ENCODE data around the gene C1QB.

DNA sequence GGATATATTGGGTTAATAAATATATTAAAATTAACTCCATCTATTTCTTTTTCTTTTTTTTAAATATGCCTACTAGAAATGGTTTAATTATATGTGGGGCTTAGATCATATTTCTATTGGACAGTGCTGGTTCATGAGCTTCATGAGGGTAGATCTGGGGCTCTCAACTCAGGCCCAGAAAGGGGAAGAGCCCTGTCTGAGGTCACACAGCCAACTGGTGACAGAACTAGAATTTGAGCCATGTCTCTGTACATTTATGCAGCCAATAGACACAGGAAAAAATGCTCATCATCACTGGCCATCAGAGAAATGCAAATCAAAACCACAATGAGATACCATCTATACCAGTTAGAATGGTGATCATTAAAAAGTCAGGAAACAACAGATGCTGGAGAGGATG, 52.5 kb downstream of the C1QB start:
- TF ChIP-seq CEBPB (IDR thresholded peaks at IDR 0.05; ENCODE audit: low read depth, low read length) (no peak), SUZ12 (IDR thresholded peaks at IDR 0.05; ENCODE audit: low read length) (no peak), HDAC6 (IDR thresholded peaks at IDR 0.05; ENCODE audit: low read depth, low read length) (no peak), SP2 (IDR thresholded peaks at IDR 0.05; ENCODE audit: low read length) (no peak), CTCF (IDR thresholded peaks at IDR 0.05; ENCODE audit: control extremely low read depth in 1 of 3, insufficient read depth in 1 of 3, low read depth in 1 of 3, low read length in 3 of 3) (no peak), RBBP5 (IDR thresholded peaks at IDR 0.05; ENCODE audit: borderline replicate concordance, low read depth, low read length) (no peak), ZNF274 (IDR thresholded peaks at IDR 0.05; ENCODE audit: borderline replicate concordance, extremely low read depth, low read length) (no peak), POU5F1 (IDR thresholded peaks at IDR 0.05; ENCODE audit: low read depth, low read length) (no peak), EZH2 (IDR thresholded peaks at IDR 0.05; ENCODE audit: low read depth, low read length, severe bottlenecking) (no peak), MAX (IDR thresholded peaks at IDR 0.05) (no peak), CHD2 (IDR thresholded peaks at IDR 0.05; ENCODE audit: low read length) (no peak)
